Activated CD8-positive, alpha-beta memory T cell treated with anti-CD3 and anti-CD28 coated beads, Interleukin-2, amount 50 U/mL, for 48 hours (primary cell): Measurements from ENCODE around the gene PPIL6.

Source experiments
- DNase-seq: peaks from one replicate; pipeline ENCODE4 v3.0.0-alpha.2; 2020

The PPIL6 gene

GRCh38 chr6:109440331-109441068 lies at the start of gene PPIL6, which contains the start of gene SMPD2:
PPIL6 (minus strand) TSS chr6:109440628; CDS start chr6:109440590, 38 bp downstream.
SMPD2 (plus strand) TSS chr6:109440724; CDS start chr6:109441122, 398 bp downstream.
- peak; percentile 90 for DNase-seq

- no peak for DNase-seq
Measured at GRCh38 chr6:109488001-109488400, 47.6 kb upstream of the PPIL6 start.

- no peak for DNase-seq
Measured at GRCh38 chr6:109486068-109486467, 45.6 kb upstream of the PPIL6 start.

- no peak for DNase-seq
Measured at GRCh38 chr6:109485266-109485935, 45.0 kb upstream of the PPIL6 start.

- no peak for DNase-seq
Measured at GRCh38 chr6:109484122-109484521, 43.7 kb upstream of the PPIL6 start.

DNA sequence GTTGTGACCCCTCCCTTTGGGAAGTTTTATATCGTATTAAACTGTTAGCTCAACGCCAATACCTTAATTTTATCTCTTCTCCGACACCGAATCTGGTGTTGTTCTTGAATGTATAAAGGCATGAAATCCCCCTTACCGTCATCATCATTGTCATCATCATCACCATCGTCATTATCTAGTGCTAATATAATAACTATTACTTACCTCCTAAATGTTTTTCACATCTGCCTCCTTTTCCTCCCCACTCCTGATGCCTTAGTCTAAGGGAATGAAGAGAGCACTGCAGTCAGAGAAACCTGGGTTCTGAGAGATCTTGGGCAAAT lies 43.3 kb upstream of the PPIL6 start:
- no peak for DNase-seq

- DNase-seq: peak; percentile 91
Measured at GRCh38 chr6:109482905-109483734, 42.7 kb upstream of the PPIL6 start, which contains the start of gene ZBTB24. ZBTB24 (minus strand) TSS chr6:109483219; CDS start chr6:109482026, 1,193 bp downstream.

DNA sequence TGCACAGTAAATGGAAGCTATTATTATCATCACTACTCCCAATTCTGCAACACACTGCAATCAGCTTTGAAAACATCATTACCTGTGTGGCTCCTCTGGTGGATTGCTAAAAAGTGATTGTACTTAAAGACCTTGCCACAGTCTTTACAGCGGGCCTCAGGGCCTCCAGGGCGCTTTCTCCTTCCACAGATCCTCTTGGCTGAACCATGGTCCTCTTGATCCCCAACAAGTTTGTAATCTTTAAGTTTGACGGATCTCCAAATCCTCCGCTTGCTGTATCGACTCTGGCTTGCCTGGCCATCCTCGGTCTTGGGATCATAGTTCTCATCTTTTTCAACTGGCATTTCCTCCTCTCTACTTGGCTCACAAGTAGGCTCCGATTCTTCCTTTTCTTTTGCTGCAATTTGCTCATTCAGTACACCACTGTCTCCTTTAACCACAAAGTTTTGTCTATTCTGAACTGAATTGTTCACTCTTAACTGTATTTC lies 40.6 kb upstream of the PPIL6 start:
- no peak for DNase-seq

GRCh38 chr6:109478841-109479624 lies 38.6 kb upstream of the PPIL6 start:
- DNase-seq: no peak

DNA sequence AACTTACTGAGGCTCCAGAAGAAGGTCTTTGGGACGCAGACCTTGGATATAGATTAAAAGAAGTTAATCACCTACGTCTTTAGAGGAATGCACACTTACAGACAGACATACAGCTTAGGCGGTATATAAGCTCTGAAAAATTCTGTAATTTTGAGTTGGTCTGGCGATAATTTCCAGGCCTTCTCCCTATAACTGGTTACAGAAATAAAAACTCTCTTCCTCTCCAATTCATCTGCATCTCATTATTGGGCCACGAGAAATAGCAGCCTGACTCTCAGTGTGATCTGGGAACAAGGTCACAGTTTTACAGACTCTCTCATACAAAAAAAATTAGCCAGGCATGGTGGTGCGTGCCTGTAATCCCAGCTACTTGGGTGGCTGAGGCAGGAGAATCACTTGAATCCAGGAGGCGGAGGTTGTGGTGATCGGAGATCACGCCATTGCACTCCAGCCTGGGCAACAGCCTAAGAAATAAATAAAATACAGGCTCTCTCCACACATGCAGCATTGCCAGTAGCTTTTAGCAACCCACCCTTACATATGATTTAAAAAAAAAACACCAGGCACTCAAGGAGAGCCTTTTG lies 37.9 kb upstream of the PPIL6 start:
- no peak for DNase-seq

GRCh38 chr6:109477725-109478124 lies 37.3 kb upstream of the PPIL6 start:
- no peak for DNase-seq

GRCh38 chr6:109477184-109477583 lies 36.8 kb upstream of the PPIL6 start:
- no peak for DNase-seq

- no peak for DNase-seq
Measured at GRCh38 chr6:109475625-109476024, 35.2 kb upstream of the PPIL6 start.

- DNase-seq: no peak
Measured at GRCh38 chr6:109474995-109475394, 34.6 kb upstream of the PPIL6 start.

GRCh38 chr6:109473120-109473519 lies 32.7 kb upstream of the PPIL6 start:
- DNase-seq: peak; percentile 45

DNA sequence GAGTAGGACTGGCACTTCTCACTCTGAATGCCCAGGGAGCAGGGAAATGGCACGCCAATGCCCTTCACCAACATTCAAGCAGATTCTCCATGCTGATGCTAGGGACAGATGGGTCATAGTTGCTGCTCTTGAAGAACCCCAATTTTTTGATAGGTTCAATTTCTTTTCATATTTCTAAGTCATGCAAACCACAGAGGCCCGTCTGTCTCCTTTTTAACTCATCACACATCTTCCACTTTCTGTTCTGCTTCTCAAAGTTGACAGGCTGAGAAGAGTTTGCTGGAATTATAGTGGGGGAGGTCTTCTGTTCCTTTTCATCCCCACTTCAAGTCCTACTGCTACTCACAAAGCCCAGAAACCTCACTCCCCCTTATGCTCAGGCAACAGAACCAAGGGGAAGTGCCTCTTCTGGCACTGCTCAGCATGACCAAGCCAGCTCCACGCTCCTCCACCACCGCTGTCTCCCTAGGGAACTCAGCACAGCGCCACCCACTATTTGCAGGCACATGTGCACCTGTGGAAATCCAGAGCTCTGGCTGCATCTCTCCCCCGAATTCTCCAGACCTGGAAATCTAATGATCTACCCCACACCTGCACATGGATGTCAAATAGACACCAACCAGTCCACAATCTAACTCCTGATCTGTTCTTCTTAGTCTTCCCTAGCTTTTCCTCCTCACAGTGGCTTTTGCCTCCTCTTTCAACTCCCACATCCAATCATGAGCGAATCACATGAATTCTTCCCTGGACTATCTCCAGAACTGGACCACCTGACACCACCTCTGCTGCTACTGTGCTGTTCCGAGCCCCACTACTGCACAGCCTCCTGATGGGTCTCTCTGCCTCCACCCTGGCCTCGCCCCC lies 31.9 kb upstream of the PPIL6 start:
- peak; percentile 50 for DNase-seq

DNA sequence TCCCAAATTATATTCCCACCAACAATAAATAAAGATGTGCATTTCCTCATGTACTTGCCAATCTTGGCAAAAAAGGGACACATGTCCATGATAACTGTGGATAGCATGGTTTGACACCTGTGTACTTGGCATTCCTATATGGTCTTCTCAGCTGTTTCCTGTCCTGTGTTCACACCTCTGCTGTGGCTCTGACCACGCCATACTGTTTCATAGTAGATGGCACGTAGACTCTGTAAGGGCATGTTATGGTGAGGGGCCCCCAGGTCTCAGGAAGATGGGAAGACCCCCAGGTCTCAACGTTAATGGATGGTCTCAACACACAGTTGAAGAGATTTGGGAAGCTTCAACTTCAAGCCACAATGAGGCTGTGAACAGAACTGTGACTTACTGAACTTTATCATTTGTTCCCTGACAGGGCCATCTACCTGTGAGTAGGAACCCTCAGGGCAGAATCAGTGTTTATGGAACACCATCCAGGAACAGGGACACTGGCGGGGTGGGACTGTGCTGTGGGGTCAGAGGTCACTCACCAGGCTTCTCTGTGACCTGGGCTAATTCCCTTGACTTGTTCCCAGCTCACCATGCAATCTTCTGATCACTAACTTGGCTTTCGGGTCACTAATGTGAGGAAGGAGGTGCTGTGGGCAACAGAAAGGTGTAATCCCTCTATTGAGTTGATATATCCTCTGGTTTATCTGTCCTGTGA lies 30.8 kb upstream of the PPIL6 start:
- DNase-seq: no peak

GRCh38 chr6:109469591-109470189 lies 29.3 kb upstream of the PPIL6 start:
- peak; percentile 6 for DNase-seq

- no peak for DNase-seq
Measured at GRCh38 chr6:109467696-109468095, 27.3 kb upstream of the PPIL6 start.
